ENCODE results near the gene GBF1.

GRCh38 chr10:102344067-102344466, 98.7 kb downstream of the GBF1 start:
- TF ChIP-seq, protein P1, sequence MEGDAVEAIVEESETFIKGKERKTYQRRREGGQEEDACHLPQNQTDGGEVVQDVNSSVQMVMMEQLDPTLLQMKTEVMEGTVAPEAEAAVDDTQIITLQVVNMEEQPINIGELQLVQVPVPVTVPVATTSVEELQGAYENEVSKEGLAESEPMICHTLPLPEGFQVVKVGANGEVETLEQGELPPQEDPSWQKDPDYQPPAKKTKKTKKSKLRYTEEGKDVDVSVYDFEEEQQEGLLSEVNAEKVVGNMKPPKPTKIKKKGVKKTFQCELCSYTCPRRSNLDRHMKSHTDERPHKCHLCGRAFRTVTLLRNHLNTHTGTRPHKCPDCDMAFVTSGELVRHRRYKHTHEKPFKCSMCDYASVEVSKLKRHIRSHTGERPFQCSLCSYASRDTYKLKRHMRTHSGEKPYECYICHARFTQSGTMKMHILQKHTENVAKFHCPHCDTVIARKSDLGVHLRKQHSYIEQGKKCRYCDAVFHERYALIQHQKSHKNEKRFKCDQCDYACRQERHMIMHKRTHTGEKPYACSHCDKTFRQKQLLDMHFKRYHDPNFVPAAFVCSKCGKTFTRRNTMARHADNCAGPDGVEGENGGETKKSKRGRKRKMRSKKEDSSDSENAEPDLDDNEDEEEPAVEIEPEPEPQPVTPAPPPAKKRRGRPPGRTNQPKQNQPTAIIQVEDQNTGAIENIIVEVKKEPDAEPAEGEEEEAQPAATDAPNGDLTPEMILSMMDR (IDR thresholded peaks at IDR 0.05): no peak
- TF ChIP-seq POLR2A (IDR thresholded peaks at IDR 0.05): no peak
- no peak for TF ChIP-seq POLR2AphosphoS5 (IDR thresholded peaks at IDR 0.05)
- TF ChIP-seq EP300 (IDR thresholded peaks at IDR 0.05): no peak

Data from gastroesophageal sphincter (tissue), 3 donors.